GM19468 (cell line): ENCODE data around the gene PPAN.

ENCODE experiments used
- ATAC-seq: cut with Tn5 transposase; IDR thresholded peaks from one replicate; pipeline ENCODE4 v1.9.1; 2021; ENCODE audit warnings: mild to moderate bottlenecking, moderate library complexity, moderate number of reproducible peaks; ENCODE audit not compliant: unreplicated experiment; ENCODE audit errors: extremely low read depth

PPAN gene

DNA sequence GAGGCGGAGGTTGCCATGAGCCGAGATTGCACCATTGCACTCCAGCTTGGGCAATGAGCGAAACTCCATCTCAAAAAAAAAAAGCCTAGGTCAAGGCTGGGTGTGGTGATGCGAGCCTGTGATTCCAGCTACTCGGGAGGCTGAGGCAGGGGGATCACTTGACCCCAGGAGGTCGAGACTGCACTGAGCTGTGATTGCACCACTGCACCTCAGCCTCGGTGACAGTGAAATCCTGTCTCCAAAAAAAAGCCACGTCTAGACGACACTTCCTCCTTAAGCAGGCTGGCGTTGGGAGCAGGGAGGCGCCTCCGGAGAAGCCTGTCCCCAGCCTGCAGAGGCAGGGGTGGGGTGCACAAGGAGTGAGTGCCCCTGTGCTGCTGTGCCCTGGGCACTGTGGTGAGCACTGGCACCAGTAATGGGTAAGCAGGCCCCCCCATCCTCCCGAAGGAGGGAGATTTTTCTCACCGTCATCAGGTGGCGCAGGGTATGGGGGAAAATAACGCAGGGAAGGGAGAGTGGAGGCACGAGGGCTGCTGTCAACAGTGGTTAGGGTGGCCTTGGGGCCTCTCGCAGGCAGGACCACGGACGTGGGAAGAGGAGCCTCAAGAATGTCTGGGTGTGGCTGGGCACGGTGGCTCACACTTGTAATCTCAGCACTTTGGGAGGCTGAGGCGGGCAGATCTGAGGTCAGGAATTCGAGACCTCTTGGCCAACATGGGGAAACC is 6.0 kb downstream of the PPAN start:
- no peak for ATAC-seq

DNA sequence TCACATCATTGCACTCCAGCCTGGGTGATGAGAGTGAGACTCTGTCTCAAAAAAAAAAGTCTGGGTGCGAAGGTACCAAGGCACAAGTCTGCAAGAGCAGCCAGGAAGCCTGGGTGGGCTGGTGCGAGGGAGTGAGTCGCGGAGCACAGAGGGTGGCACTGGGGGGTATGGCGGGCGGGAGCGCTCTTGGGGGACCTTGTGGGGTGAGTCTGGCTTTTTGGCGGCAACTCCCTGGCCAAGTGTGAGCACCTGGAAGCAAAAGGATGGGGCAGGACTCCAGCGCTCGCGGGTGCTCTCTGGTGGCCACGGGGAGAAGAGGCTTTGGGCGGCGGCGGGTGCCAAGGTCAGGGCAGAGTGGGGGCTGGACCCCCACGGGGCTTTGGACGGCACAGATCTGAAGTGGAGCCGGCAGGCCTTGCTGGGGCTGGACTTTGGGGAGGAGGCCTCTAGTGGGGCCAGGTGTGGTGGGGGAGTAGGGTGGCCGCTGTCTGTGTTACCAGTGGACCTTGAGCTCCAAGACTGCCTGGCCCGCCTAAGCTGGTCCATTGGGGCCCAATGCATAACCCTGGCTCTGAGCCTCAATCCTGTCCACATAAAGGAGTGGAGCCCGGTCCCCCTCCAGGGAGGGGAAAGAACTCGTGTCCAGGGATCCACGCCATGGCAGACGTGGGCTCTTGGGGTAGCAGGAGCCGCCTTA is 6.9 kb downstream of the PPAN start:
- ATAC-seq = no peak

DNA sequence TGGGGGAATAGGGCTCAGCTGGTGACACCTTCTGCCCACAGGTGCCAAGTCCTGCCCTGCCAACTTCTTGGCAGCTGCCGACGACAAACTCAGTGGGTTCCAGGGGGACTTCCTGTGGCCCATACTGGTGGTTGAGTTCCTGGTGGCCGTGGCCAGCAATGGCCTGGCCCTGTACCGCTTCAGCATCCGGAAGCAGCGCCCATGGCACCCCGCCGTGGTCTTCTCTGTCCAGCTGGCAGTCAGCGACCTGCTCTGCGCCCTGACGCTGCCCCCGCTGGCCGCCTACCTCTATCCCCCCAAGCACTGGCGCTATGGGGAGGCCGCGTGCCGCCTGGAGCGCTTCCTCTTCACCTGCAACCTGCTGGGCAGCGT is 7.4 kb downstream of the PPAN start:
- no peak for ATAC-seq

DNA sequence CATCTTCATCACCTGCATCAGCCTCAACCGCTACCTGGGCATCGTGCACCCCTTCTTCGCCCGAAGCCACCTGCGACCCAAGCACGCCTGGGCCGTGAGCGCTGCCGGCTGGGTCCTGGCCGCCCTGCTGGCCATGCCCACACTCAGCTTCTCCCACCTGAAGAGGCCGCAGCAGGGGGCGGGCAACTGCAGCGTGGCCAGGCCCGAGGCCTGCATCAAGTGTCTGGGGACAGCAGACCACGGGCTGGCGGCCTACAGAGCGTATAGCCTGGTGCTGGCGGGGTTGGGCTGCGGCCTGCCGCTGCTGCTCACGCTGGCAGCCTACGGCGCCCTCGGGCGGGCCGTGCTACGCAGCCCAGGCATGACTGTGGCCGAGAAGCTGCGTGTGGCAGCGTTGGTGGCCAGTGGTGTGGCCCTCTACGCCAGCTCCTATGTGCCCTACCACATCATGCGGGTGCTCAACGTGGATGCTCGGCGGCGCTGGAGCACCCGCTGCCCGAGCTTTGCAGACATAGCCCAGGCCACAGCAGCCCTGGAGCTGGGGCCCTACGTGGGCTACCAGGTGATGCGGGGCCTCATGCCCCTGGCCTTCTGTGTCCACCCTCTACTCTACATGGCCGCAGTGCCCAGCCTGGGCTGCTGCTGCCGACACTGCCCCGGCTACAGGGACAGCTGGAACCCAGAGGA is 7.9 kb downstream of the PPAN start:
- ATAC-seq = no peak

DNA sequence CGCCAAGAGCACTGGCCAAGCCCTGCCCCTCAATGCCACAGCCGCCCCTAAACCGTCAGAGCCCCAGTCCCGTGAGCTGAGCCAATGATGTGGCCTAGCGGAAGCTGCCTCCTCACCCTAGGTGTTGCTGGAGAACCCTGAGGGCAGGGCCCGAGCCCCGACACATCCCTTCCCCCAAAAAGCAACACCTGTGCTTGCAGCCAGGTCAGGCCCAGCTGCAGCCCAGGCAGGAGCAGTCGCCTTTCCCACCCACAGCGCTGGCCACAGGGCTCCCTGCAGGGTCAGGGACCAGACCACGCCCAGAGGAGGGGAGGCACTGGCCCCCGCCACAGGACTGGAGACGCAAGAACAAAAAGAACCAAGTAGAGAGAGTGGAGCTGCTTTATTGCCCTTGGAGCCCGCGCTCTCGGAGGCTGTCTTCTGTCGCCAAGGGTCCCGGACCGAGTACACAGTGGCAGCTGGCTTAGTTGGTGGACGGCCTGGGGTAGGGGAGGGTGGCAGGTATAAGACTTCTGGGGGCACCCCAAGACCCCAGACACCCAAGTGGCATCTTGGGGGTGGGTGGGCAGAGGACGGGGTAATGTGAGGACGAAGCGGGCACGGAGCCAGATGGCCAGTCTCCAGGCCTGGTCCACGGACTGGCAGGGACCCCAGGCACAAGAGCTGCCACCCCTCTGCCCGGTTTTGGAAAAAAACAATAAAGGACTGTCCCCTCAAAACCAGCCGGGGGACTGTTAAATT is 8.7 kb downstream of the PPAN start:
- no peak for ATAC-seq

DNA sequence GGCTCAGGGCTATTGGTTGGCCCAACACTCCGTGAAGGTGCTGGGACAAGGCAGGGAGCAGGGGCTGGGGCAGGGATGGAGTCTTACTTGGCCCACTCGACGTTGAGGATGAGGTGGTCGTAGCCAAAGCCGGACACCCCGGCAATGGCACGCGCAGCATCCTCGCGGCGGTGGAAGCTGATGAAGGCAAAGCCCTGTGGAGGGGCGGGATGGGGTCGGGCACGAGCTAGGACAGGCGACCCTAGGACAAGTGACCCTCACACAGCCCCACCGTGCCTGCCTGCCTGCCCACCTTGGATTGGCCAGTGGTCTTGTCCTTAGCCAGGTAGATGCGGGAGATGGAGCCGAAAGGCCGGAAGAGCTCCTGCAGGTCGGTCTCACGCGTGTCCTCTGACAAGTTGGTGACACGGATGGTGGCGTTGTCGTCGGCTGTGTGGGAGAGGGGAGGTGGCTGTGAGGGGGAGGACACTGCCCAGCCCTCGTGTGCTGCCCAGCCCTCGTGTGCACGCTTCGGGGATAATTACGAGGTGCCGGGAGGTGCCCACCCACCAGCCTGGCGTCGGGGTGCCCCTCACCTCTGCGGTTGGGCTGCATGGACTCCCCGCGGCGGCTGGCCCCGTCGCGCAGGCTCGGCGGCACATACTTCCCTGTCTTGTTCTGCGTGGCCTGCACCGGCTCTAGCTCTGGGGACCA is 9.4 kb downstream of the PPAN start:
- ATAC-seq = no peak

DNA sequence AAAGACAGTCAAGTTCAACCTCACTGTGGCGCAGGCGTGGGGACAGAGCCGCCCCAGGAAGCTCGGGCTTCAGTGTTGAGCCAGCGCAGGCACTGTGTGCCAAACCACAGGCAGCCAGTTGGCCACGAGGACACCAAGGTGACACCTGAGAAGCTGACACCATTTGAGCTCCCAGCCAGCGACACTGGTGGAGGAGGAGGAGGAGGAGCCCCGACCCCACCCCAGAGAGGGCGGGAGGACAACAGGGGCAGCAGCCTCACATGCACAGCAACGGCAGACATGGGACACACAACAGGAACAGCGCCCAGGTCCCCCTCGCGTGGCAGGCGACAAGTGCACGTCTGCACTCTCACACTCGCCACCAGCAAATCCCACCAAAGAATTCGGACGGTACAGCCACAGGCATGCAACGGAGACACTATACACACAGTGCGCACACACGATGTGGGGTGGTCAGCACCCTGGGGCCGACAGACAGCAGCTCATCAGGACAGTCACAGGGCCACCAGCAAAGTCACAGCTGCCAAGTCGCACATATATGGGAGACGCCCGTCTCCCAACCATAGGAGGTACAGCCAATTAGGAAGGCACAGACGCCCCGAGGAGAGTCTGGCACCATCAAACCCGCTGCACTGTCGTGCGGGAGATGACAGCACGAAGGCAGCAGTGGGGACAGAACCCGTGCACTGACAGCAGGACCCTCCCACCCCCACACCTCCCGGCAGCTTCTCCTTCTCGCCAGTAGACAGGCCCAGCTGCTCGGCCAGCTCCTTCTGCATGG is 10.1 kb downstream of the PPAN start:
- ATAC-seq = no peak

DNA sequence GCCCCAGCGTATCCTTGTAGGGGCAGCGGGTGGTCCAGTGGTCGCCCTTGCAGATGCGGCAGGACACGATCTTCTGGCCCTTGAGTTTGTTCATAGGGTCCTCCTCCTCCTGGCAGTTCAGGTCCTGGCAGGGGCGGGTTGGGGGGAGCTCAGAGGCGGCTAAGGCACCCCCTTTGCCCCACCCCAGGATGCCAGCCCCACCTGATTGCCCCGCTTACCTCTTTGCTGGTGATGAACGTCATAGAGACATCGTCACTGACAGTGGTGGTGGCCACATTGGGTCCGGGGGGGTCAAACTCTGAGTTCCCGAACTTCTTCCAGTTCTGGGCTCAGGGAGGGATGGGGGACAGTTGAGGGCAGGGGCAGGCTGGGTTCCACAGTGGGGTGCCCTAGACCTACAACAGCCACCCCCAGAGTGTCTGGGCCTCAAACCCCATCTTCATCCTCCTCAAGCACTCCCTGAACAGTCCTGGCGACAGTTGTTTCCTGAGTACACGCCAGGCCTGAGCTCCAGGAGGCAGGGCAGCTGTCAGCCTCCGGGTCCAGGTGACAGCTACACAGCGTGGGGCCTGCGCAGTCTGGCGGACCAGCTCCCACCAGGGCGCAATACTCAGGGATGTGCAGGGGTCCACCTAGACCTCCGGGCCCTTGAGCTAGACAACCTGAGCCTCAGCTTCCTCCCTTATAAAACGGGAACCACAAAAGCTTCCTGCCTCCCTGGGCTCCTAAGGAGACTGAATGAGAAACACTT is 10.9 kb downstream of the PPAN start:
- ATAC-seq = no peak

DNA sequence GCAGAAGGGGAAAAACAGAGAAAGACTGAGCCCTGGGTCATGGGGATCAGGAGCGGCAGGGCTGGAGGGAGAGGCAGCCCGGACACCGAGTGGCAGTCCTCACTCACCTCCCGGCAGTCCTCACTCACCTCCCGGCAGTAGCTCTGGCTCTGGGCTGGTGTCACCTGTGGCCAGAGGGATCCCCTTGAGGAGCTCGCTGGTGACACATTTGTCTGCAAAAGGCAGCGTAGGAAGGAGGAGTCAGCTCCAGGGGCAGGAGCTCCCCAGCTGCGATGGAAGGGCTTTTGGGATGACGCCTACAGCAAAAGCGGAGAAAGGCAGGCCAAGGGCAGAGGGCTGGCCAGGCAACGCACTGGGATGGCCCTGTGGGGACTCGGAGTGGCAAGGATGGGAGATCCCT is 12.8 kb downstream of the PPAN start:
- no peak for ATAC-seq

DNA sequence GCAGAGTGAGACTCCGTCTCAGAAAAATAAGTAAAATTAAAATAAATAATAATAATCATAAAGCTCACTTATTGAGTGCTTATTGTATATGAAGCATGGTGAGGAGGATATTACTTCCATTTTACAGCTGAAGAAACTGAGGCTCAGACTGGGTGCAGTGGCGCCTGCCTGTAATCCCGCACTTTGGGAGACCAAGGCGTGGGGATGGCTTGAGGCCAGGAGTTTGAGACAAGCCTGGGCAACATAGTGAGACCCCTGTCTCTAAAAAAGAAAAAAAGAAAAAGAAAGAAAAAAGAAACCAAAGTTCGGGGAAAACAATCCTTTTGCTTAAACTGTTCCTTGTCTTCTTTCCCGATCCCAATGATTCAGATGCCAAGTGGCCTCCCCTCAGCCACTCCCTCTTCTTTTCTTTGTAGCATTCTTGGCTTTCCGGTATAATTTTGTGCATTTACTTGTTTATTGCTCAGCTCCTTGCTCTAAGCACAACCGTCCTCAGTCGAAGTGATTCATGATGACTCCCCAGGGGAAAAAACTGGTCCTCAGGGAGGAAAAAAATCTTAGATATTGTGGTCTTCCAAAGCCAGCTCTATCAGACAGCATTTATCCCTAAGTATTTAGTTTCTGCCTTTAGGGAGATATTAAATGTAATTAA is 14.5 kb downstream of the PPAN start:
- no peak for ATAC-seq

DNA sequence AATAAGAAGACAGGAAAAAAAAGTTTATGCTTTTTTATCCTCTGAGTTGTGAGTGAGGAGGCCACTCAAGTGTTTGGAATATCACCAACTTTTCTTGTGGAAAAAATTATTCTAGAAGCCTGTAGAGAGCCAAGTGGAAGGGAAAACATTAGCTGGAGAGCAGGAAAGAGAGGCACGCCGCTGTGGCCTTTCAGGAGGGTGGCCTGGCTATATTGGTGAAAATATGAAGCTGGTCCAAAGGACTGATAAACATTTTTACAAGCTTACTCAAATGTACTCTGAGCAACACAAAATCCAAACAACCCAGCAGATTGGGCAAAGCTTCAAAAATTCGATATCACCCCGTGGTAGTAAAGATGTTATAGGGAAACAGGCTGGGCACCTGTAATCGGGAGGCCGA is 15.9 kb downstream of the PPAN start:
- no peak for ATAC-seq

DNA sequence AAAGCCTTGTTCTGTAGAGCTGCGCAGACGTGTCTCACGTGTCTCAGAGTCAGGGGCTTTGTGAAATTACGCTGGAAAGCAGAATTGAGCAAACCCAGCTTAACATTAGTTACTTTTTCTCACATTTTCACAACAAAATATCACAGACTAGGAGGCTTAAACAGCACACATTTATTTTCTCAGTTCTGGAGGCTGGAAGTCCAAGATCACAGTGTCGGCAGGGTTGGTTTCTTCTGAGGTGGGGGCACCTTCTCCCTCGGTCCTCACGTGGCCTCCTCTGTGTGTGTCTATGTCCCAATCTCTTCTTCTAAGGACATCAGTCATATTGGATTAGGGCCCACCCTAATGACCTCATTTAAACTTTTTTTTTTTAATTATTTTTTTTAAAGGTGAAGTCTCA is 18.3 kb downstream of the PPAN start:
- ATAC-seq = no peak

DNA sequence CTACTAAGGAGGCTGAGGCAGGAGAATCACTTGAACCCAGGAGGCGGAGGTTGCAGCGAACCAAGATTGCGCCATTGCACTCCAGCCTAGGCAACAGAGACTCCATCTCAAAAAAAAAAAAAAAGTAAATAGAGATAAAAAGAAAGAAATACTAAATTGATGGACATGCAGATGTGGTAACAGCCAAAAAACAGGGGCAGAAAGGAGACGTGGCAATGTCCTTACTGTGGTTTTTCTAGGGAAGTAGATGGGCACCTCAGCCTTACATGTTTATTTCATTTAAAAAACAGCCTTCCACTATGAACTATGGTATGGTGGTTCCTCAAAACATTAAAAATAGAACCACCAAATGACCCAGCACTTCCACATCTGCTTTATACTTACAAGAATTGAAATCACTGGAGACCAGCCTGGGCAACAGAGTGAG is 20.1 kb downstream of the PPAN start:
- no peak for ATAC-seq

DNA sequence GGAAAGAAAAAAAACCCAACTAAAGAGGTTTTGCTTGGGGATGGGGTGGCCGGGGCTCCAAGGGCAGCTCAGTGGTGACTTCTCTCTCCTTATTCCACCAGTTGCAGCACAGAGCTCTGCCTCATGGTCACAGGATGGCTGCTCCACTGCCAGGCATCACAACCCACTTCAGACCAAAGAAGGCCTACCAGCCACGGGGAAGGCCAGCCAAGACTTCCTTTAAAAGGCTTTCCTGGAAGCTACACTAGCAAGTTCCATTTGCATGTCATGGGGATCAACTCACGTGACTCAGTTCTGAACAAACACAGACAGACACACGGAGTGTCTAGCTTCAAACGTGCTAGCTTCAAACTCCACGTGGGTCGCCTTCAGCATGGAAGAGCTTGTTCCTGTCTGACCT is 26.7 kb downstream of the PPAN start:
- no peak for ATAC-seq

DNA sequence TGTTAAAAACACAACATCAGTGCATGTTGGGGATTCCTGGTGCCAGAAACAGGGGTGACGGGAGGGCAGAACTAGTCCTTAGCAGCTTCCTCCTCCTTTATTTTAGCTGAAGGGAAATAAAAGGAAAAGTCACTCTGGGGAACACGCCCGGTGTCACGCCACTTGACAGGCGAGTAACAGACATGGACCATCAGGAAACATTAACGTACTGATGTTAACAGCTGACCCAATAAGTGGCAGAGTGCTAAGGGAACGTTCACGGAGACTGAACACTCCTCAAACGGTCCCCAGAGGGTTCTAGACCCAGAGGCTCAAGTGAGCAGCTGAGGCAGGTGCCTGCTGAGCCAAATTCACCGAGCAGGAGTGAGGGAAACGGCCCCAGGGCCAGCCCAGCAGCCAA is 27.4 kb downstream of the PPAN start:
- no peak for ATAC-seq

DNA sequence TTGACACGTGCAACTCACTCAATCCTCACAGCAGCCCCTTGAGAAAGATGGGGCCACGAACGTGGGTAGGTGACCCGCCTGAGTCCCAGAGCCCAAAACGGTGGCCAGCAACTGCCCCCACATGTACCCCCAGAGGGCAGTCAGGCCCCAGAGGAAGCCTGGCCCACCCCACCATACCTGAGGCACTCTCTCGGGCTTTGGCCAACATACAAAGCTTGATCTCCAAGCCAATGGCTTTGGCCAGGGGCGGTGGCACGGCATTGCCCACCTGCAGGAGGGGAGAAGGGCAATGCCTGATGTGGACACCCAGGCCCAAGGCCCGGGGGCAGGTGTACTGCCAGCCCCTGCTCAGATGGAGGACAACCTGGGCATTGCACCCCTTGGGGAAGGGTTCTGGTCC is 27.9 kb downstream of the PPAN start:
- no peak for ATAC-seq

DNA sequence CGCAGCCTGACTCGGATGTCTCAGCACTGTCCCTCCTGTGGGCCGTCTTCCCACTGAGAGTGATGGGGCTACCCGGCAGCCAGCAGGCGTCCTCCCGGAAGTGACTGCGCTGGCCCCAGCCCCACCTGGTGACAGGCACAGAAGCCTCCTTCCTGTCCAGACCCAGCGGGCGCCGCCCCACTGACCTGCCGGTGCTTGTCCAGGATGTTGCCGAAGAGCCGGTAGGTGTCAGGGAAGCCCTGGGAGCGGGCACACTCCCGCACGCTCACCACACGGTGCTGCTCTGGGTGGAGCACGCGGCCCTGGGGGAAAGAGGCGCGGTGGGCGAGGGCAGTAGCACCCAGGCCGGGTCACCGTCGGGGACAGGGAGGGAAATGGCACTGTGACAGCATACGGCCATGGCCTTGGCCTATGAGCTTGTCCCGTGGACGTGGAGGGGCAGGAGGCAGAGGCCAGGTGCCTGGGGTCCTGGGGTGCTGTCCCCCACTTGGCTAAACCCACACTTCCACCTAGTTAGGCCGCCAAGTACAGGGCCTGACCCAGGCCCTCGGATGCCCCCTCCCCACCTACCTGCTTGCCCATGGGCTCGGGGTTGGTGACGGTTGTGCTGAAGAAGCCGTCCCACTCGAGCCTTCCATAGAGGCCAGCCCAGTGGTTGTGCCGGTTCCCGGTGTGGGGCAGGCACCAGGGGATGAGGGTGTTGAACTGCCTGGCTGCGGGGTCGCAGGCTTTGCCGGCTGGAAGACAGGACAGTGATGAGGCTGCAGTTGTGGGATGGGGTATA is 29.6 kb downstream of the PPAN start:
- ATAC-seq = no peak

DNA sequence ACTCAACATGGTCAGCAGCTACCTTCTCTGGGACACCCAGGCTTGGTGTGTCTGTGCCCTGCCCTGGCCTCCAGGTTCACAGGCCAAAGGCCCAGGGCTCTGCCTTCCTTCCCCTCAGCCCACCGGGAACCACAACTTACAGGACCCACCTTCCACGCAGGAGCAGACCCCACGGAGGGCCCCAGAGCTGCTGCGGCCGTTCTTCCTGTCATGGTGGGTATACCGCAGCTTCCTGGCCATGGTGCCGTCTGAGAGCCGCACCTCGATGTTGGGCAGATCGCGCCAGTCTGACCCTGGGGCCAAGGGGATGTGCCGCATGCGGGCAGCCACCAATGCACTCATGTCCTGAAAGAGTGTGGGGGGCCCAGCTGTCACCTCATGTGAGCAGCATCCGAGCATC is 30.8 kb downstream of the PPAN start:
- ATAC-seq = no peak
